ENCODE results near the gene LRTM1. TPM values are rescaled to one million over a fixed set of nuclear protein-coding genes. Genes with fewer than 3 reads are reported as not detected.

The LRTM1 gene
- total RNA-seq (2022; extraction: Qiagen RNA extraction) = not detected in 5 replicates

GRCh38 chr3:54928046-54928770, at the start of gene LRTM1:
Gene LRTM1 (minus strand): TSS chr3:54928059. CDS start chr3:54927911, 148 bp downstream.

Data from A549 treated with Mapracorat at 1 μM for 4 hours (cell line).